MM.1S (cell line): Measurements from ENCODE around the gene ZNF592.
"Not testable (repeated sequence)": the region's sequence is repeated elsewhere in the genome, so short reads cannot be mapped to it uniquely, and the experiment has no call there.

ENCODE experiments used
- DNase-seq: peaks from one replicate; pipeline ENCODE4 v3.0.0-alpha.2; 2015
- H2AFZ ChIP-seq: fragments of 300-600 bp; sonication (generic); 2 replicates; pipeline ENCODE4 v1.6.0; 2016; ENCODE audit warnings: antibody characterized with exemption, low read length
- H3F3A ChIP-seq: fragments of 300-600 bp; sonication (generic); 2 replicates; pipeline ENCODE4 v1.6.1; 2016; ENCODE audit warnings: mild to moderate bottlenecking, antibody characterized with exemption, low read length, moderate library complexity, mixed read lengths; ENCODE audit not compliant: insufficient read depth
- H3K27ac ChIP-seq: fragments of 300-600 bp; sonication (generic); 2 replicates; pipeline ENCODE4 v1.5.1; 2016; ENCODE audit warnings: mild to moderate bottlenecking, low read length
- H3K27me3 ChIP-seq: fragments of 300-600 bp; sonication (generic); replicated peaks from 2 replicates; pipeline ENCODE4 v1.6.0; 2016; ENCODE audit warnings: low read length; ENCODE audit not compliant: insufficient read depth
- H3K36me3 ChIP-seq: fragments of 300-600 bp; sonication (generic); replicated peaks from 2 replicates; pipeline ENCODE4 v1.6.1; 2016; ENCODE audit warnings: mild to moderate bottlenecking, low read length, mixed read lengths; ENCODE audit not compliant: insufficient read depth
- H3K4me1 ChIP-seq: fragments of 300-600 bp; sonication (generic); 2 replicates; pipeline ENCODE4 v1.6.1; 2016; ENCODE audit warnings: low read length, mixed read lengths
- H3K4me2 ChIP-seq: fragments of 300-600 bp; sonication (generic); 2 replicates; pipeline ENCODE4 v1.6.0; 2016; ENCODE audit warnings: low read depth, low read length
- H3K4me3 ChIP-seq: fragments of 300-600 bp; sonication (generic); 2 replicates; pipeline ENCODE4 v1.5.1; 2016; ENCODE audit warnings: low read length, mixed read lengths
- H3K79me2 ChIP-seq: fragments of 300-600 bp; sonication (generic); 2 replicates; pipeline ENCODE4 v1.6.1; 2016; ENCODE audit warnings: mixed run types, low read length, mixed read lengths
- H3K9ac ChIP-seq: fragments of 300-600 bp; sonication (generic); 2 replicates; pipeline ENCODE4 v1.6.1; 2016; ENCODE audit warnings: low read length, mixed read lengths
- H3K9me2 ChIP-seq: fragments of 300-600 bp; sonication (generic); replicated peaks from 2 replicates; pipeline ENCODE4 v1.6.1; 2016; ENCODE audit warnings: mild to moderate bottlenecking, low read length, mixed read lengths; ENCODE audit not compliant: insufficient read depth
- H3K9me3 ChIP-seq: fragments of 300-600 bp; sonication (generic); replicated peaks from 2 replicates; pipeline ENCODE4 v1.6.1; 2016; ENCODE audit warnings: mild to moderate bottlenecking, low read length, mixed read lengths; ENCODE audit not compliant: insufficient read depth
- H4K20me1 ChIP-seq: fragments of 300-600 bp; sonication (generic); 2 replicates; pipeline ENCODE4 v1.6.1; 2016; ENCODE audit warnings: mild to moderate bottlenecking, low read length, moderate library complexity, mixed read lengths; ENCODE audit not compliant: insufficient read depth
- EZH2 ChIP-seq: fragments of 300-600 bp; sonication (generic); optimal IDR thresholded peaks from 2 replicates; pipeline ENCODE3; 2017; ENCODE audit warnings: low read depth, mild to moderate bottlenecking, antibody characterized with exemption, low read length, mixed read lengths
- EZH2phosphoT487 ChIP-seq: fragments of 300-600 bp; sonication (generic); IDR thresholded peaks from 2 replicates; pipeline ENCODE4 v1.6.1; 2018; ENCODE audit warnings: antibody characterized with exemption, low read length
- TF ChIP-seq, protein P1 (sequence below): fragments of 300-600 bp; sonication (generic); IDR thresholded peaks from 2 replicates; pipeline ENCODE4 v1.5.1; 2016; ENCODE audit warnings: antibody characterized with exemption, low read length, mixed read lengths

The ZNF592 gene

DNA sequence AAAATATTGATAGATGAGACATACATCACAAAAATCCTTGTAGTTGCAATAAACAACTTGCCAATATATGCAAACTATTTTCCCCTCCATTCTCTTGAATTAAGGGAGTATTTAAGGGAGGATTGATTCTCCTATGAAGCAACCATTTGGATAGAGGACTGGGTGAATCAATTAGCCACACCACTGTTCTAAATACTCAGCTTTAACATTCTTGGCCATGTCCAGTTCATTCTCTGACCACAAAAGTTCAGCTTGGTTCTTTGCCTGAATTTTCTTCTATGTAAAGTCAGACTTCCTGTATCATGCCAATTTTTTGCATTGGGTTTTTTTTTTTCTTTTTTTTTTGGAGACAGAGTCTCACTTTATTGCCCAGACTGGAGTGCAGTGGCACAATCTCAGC is 16.6 kb upstream of the ZNF592 start:
- Histone ChIP-seq H3K9me2 (no peaks in the 10 kb centered on the region), H3K4me1 (peaks cover 25% of the 10 kb centered on the region), H3K27ac (no peak overlapping the region), H4K20me1 (no peaks in the 10 kb centered on the region), H3K36me3 (no peaks in the 10 kb centered on the region), H3F3A (peaks cover 29% of the 10 kb centered on the region), H3K4me2 (no peak overlapping the region), H3K4me3 (no peak overlapping the region), H3K27me3 (no peaks in the 10 kb centered on the region), H3K79me2 (no peaks in the 10 kb centered on the region), H3K9ac (no peak overlapping the region), H3K9me3 (no peaks in the 10 kb centered on the region), H2AFZ (no peak overlapping the region)
- no peak for TF ChIP-seq EZH2
- TF ChIP-seq, protein P1, sequence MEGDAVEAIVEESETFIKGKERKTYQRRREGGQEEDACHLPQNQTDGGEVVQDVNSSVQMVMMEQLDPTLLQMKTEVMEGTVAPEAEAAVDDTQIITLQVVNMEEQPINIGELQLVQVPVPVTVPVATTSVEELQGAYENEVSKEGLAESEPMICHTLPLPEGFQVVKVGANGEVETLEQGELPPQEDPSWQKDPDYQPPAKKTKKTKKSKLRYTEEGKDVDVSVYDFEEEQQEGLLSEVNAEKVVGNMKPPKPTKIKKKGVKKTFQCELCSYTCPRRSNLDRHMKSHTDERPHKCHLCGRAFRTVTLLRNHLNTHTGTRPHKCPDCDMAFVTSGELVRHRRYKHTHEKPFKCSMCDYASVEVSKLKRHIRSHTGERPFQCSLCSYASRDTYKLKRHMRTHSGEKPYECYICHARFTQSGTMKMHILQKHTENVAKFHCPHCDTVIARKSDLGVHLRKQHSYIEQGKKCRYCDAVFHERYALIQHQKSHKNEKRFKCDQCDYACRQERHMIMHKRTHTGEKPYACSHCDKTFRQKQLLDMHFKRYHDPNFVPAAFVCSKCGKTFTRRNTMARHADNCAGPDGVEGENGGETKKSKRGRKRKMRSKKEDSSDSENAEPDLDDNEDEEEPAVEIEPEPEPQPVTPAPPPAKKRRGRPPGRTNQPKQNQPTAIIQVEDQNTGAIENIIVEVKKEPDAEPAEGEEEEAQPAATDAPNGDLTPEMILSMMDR = no peak
- TF ChIP-seq EZH2phosphoT487 = no peak
- DNase-seq = no peak

DNA sequence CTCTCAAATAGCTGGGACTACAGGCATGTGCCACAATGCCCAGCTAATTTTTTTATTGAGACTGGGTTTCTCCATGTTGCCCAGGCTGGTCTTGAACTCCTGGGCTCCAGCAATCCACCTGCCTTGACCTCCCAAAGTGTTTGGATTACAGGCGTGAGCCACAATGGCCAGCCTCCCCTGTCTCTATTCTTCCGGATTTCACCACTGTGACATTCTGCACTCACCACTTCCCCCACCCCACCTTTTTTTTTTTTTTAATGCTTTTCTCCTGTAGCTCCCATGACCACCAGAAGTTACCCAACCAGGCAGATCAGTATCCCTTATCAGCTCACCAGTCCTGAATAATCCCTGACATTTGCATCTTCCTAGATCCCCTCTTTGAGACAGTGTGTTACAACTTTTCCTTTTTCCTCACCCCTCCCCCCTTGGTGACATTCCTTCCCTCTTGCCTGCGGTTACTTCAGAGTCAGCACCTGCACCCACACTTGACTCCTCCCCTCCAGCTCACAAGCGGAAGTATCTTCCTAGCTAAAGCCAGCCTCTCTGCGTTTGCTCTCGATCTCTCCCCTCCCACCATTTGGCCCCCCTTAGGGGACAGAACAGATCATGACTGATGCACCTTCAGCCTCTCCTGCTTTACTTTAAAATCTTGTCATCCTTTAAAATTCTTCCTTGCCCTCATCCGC is 13.5 kb upstream of the ZNF592 start:
- Histone ChIP-seq H2AFZ (peak overlapping the region; percentile 53), H3F3A (peaks cover 36% of the 10 kb centered on the region), H3K27me3 (no peaks in the 10 kb centered on the region), H4K20me1 (no peaks in the 10 kb centered on the region), H3K36me3 (no peaks in the 10 kb centered on the region), H3K79me2 (no peaks in the 10 kb centered on the region), H3K9me2 (no peaks in the 10 kb centered on the region), H3K4me3 (peak overlapping the region; percentile 50), H3K4me2 (peak overlapping the region; percentile 64), H3K9ac (peak overlapping the region; percentile 65), H3K27ac (peak overlapping the region; percentile 94), H3K9me3 (no peaks in the 10 kb centered on the region), H3K4me1 (peaks cover 33% of the 10 kb centered on the region)
- TF ChIP-seq, protein P1 = no peak
- TF ChIP-seq EZH2phosphoT487 (no peak), EZH2 (no peak)
- peak; percentile 94 for DNase-seq

DNA sequence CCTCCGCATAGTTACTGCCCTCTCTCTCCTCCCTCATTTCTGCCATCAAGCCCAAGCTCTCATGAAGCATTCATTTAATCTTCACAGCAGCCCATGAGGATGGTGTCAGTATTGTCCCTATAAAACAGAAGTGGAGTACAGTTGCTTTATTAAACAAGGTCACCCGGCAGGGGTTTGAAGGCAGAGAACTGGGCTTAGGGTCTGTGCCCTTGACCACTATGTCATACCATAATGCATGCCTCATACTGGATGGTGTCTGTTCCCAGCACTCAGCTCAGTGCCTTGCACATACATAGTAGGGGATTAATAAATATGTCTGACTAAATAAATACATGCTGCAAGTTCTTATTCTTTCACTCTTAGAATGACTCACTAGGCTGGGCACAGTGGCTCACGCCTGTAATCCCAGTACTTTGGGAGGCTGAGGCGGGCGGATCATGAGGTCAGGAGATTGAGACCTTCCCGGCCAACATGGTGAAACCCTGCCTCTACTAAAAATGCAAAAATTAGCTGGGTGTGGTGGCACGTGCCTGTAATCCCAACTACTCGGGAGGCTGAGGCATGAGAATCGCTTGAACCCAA is 12.8 kb upstream of the ZNF592 start:
- Histone ChIP-seq H3K27ac (peak overlapping the region; percentile 94), H2AFZ (peak overlapping the region; percentile 53), H3F3A (peaks cover 37% of the 10 kb centered on the region), H3K9ac (peak overlapping the region; percentile 65), H3K4me3 (peak overlapping the region; percentile 50), H3K4me2 (peak overlapping the region; percentile 64), H3K4me1 (peaks cover 36% of the 10 kb centered on the region)
- not testable (repeated sequence) for H3K9me3 ChIP-seq, DNase-seq, H3K9me2 ChIP-seq, H3K36me3 ChIP-seq, H3K79me2 ChIP-seq, H4K20me1 ChIP-seq, H3K27me3 ChIP-seq

DNA sequence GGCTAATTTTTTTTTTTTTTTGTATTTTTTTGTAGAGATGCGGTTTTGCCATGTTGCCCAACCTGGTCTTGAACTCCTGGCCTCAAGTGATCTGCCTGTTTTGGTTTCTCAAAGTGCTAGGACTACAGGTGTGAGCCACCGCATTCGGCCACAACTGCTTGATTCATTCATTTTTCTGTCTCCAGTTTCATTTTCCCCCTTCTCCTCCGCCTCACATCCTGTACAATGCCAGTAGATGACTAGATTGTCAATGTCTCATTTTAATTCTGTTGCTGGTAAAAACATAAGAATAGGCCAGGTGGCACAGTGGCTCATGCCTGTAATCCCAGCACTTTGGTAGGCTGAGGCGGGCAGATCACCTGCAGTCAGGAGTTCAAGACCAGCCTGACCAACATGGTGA is 12.0 kb upstream of the ZNF592 start:
- no peaks in the 10 kb centered on the region for H3K27me3 ChIP-seq
- H3F3A ChIP-seq = peaks cover 45% of the 10 kb centered on the region
- TF ChIP-seq EZH2phosphoT487 = no peak
- TF ChIP-seq, protein P1 = no peak
- no peak overlapping the region; the same call in 1 of the 2 replicates for H3K4me2 ChIP-seq
- peak overlapping the region; percentile 94 for H3K27ac ChIP-seq
- no peaks in the 10 kb centered on the region for H3K9me3 ChIP-seq
- H3K9me2 ChIP-seq = no peaks in the 10 kb centered on the region
- H3K4me3 ChIP-seq = no peak overlapping the region
- H3K4me1 ChIP-seq = peaks cover 44% of the 10 kb centered on the region
- H4K20me1 ChIP-seq = no peaks in the 10 kb centered on the region
- DNase-seq = peak; percentile 97
- H3K9ac ChIP-seq = peak overlapping the region; percentile 65; the same call in 1 of the 2 replicates
- no peaks in the 10 kb centered on the region for H3K36me3 ChIP-seq
- no peaks in the 10 kb centered on the region for H3K79me2 ChIP-seq
- H2AFZ ChIP-seq = no peak overlapping the region
